HG03135 (cell line): Measurements from ENCODE around the gene PHLDA3.

ENCODE experiments used
- ATAC-seq: cut with Tn5 transposase; IDR thresholded peaks from one replicate; pipeline ENCODE4 v1.9.1; 2021; ENCODE audit warnings: mild to moderate bottlenecking, moderate library complexity; ENCODE audit not compliant: unreplicated experiment

PHLDA3 gene

GRCh38 chr1:201436969-201437368 is 32.0 kb downstream of the PHLDA3 start:
- ATAC-seq = no peak

GRCh38 chr1:201436393-201436792 is 32.6 kb downstream of the PHLDA3 start:
- ATAC-seq = no peak

GRCh38 chr1:201434266-201434665 is 34.7 kb downstream of the PHLDA3 start:
- no peak for ATAC-seq

- ATAC-seq = no peak
Observed at GRCh38 chr1:201433609-201434008, 35.4 kb downstream of the PHLDA3 start.

- no peak for ATAC-seq
Observed at GRCh38 chr1:201430776-201431175, 38.2 kb downstream of the PHLDA3 start.

GRCh38 chr1:201429736-201430501 is 39.1 kb downstream of the PHLDA3 start:
- no peak for ATAC-seq

- ATAC-seq = no peak
Observed at GRCh38 chr1:201427963-201428362, 41.0 kb downstream of the PHLDA3 start.

GRCh38 chr1:201426479-201427310 is 42.3 kb downstream of the PHLDA3 start:
- no peak for ATAC-seq

GRCh38 chr1:201424146-201424545 is 44.8 kb downstream of the PHLDA3 start:
- ATAC-seq = no peak

GRCh38 chr1:201423655-201424054 is 45.3 kb downstream of the PHLDA3 start:
- no peak for ATAC-seq

- no peak for ATAC-seq
Observed at GRCh38 chr1:201422436-201423030, 46.5 kb downstream of the PHLDA3 start.

- no peak for ATAC-seq
Observed at GRCh38 chr1:201422026-201422425, 47.0 kb downstream of the PHLDA3 start.

GRCh38 chr1:201421041-201421440 is 47.9 kb downstream of the PHLDA3 start:
- ATAC-seq = no peak

- ATAC-seq = no peak
Observed at GRCh38 chr1:201420608-201421002, 48.4 kb downstream of the PHLDA3 start.

- no peak for ATAC-seq
Observed at GRCh38 chr1:201419746-201420607, 49.0 kb downstream of the PHLDA3 start.

- no peak for ATAC-seq
Observed at GRCh38 chr1:201419256-201419655, 49.7 kb downstream of the PHLDA3 start.

- ATAC-seq = no peak
Observed at GRCh38 chr1:201418461-201418860, 50.5 kb downstream of the PHLDA3 start.
